ENCODE data around the gene OR3A1. TPM values are rescaled to one million over a fixed set of nuclear protein-coding genes. Genes with fewer than 3 reads are reported as not detected.
"Not testable (repeated sequence)": the region's sequence is repeated elsewhere in the genome, so short reads cannot be mapped to it uniquely, and the experiment has no call there.

Gene OR3A1, protein sequence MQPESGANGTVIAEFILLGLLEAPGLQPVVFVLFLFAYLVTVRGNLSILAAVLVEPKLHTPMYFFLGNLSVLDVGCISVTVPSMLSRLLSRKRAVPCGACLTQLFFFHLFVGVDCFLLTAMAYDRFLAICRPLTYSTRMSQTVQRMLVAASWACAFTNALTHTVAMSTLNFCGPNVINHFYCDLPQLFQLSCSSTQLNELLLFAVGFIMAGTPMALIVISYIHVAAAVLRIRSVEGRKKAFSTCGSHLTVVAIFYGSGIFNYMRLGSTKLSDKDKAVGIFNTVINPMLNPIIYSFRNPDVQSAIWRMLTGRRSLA
- under 1 TPM; 0.20 to 0.23 TPM for total RNA-seq

DNA sequence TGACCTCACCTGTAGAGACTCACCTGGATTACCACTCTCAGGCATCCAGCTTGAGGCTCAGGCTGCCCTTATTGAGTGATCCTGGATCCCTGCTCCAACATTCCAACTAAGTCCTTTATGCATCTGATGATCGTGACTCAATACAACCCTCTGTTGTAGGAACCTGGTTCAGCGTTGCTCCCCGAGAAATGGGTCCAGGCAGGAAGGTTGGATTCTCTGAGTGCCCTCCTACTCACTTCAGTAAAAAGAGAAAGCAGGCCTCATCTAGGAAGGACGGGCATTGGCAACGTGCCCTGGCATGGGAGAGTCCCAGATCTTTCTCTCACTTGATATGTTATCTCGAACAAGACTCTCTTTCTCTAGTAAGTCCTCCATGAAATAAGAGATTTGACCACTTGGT, at the start of gene OR3A1:
TSS of gene OR3A1 (minus strand) at position 101 of the 400 bp plus-strand sequence. CDS start 5,778 bp downstream, outside the sequence.
- Mint-ChIP-seq H3K4me3 (no peak within 1 kb of the TSS), H3K36me3 (no peaks in the 10 kb centered on the region), H3K4me1 (no peaks in the 10 kb centered on the region), H3K9me3 (ENCODE audit: low read depth) (no peaks in the 10 kb centered on the region), H3K27me3 (peaks cover 10% of the 10 kb centered on the region), H3K27ac (no peak within 1 kb of the TSS)
- no peak for ATAC-seq
- CTCF ChIA-PET: no interaction called here
- no peak for DNase-seq

DNA sequence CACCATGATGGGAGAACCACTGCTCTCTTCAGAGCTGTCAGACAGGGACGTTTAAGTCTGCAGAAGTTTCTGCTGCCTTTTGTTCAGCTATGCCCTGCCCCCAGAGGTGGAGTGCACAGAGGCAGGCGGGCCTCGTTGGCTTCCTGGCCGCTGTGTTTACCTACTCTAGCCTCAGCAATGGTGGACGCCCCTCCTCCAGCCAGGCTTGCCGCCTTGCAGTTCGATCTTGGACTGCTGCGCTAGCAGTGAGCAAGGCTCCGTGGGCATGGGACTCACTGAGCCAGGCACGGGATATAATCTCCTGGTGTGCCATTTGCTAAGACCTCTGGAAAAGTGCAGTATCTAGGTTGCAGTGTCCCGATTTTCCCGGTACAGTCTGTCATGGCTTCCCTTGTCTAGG, 44.6 kb upstream of the OR3A1 start:
- H3K4me3 Mint-ChIP-seq; H3K9me3 Mint-ChIP-seq (ENCODE audit: low read depth); DNase-seq; H3K36me3 Mint-ChIP-seq; H3K27ac Mint-ChIP-seq; ATAC-seq; CTCF ChIA-PET; H3K4me1 Mint-ChIP-seq: not testable (repeated sequence)
- H3K27me3 Mint-ChIP-seq: peaks cover 14% of the 10 kb centered on the region

DNA sequence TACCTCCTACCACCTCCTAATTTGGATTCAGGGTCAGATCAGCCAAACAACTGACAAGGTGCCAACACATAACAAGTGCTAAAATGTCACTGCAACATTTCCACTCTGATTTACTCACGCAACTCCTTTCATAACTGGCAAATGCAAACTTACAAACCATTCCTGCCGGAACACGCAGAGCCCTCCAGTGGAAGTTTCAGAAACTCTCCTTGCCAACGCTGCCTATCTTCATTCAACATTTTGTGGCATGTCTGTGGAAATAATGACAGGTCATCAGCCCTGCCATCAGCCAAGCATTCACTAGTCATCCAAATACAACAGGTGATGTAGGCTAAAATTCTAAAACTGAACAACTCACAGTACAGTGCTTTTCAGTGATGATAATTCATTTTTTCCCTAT, 37.7 kb upstream of the OR3A1 start:
- Mint-ChIP-seq H3K9me3 (ENCODE audit: low read depth) (peaks cover 9% of the 10 kb centered on the region), H3K36me3 (peaks cover 1% of the 10 kb centered on the region), H3K27ac (no peak overlapping the region), H3K4me3 (no peak overlapping the region), H3K27me3 (peaks cover 10% of the 10 kb centered on the region), H3K4me1 (no peaks in the 10 kb centered on the region)
- ATAC-seq: no peak
- DNase-seq: no peak
- CTCF ChIA-PET: no interaction called here

DNA sequence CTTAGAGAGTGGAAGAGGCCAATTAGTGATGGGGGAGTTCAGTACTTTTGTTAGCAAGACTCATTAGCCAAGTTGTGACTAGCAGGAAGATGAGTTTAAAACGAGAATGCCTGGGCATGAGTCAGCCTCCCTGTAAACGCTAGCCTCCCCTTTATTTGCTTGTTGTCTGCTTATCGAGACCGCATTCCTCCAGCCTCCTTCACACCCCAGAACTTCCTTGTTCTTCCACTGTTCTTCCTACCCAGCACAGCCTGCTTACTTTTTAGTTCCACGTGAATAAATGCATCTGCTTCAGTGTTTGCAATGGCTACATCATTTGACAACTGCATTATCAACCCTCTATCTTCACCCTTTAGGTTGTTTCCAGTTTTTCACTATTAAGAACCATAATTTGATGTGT, 20.2 kb upstream of the OR3A1 start:
- Mint-ChIP-seq H3K4me3 (no peak overlapping the region), H3K4me1 (no peaks in the 10 kb centered on the region), H3K36me3 (no peaks in the 10 kb centered on the region), H3K27me3 (no peaks in the 10 kb centered on the region), H3K27ac (no peak overlapping the region), H3K9me3 (ENCODE audit: low read depth) (no peaks in the 10 kb centered on the region)
- CTCF ChIA-PET: no interaction called here
- DNase-seq: no peak
- no peak for ATAC-seq

DNA sequence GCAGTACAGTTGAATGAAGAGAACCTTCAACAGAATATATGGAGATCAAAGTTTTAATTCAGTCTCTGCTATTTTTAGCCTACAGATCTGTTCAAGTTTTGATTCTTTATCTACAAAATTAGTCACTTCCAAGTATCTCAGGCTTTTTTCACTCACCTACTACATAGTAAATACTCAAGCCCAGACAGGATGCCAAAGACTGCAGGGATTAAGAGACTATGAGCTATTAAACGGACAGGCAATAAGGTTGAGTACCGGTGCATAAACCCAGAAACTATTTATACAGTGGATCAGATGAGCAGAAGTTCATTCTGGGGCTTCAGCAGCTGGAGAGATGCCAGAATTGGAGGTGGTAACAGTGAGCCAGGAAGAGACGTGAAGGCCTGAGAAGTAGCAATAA, 18.7 kb upstream of the OR3A1 start:
- no peaks in the 10 kb centered on the region for H3K9me3 Mint-ChIP-seq (ENCODE audit: low read depth)
- H3K4me3 Mint-ChIP-seq: no peak overlapping the region
- CTCF ChIA-PET: no interaction called here
- H3K36me3 Mint-ChIP-seq: no peaks in the 10 kb centered on the region
- no peaks in the 10 kb centered on the region for H3K4me1 Mint-ChIP-seq
- no peaks in the 10 kb centered on the region for H3K27me3 Mint-ChIP-seq
- ATAC-seq (no peak), DNase-seq (no peak)
- no peak overlapping the region for H3K27ac Mint-ChIP-seq

DNA sequence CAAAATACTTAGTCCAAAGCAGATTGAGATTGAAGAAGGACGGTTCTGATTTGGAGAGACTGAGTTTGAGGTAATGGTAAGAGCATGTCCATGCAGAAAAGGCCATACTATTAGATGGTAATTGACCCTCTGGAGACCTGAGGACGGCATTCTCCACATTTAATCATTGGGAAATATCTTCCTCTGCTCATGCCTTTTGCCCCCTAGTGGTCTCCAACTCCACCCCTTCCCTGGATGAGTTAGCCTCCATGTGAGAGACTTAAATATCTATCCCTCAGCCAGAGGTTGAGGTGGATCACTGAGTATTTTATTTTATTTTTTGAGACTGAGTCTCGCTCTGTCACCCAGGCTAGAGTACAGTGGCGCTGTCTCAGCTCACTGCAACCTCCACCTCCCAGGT, 10.4 kb upstream of the OR3A1 start:
- CTCF ChIA-PET: no interaction called here

DNA sequence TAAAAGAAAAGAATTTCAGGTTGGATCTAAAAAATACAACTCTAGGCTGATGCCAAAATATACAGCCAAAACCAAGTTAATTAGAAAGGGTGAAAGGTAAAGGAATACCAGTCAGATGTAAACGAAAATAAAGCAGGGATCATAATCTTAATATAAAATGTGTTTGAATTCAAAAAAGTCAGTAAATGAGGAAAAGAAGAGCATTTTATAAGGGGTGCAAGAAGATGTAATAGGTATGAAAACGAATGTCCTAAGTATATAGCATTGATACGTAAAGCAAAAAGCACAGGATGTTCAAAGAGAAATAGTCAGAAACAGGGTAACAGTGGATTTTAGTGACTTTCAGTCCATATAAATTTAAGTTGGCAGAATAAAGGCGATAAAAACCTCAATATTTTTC, 2.5 kb downstream of the OR3A1 start:
- no peak for DNase-seq
- no peak for ATAC-seq
- H3K27me3 Mint-ChIP-seq: peaks cover 12% of the 10 kb centered on the region
- no peaks in the 10 kb centered on the region for H3K9me3 Mint-ChIP-seq (ENCODE audit: low read depth)
- H3K27ac Mint-ChIP-seq: no peak overlapping the region
- H3K4me1 Mint-ChIP-seq: no peaks in the 10 kb centered on the region
- H3K4me3 Mint-ChIP-seq: no peak overlapping the region
- no peaks in the 10 kb centered on the region for H3K36me3 Mint-ChIP-seq
- CTCF ChIA-PET: no interaction called here

More for the DNA sequence above, 10.4 kb upstream of the OR3A1 start:
- Mint-ChIP-seq H3K27ac (no peak overlapping the region), H3K27me3 (no peaks in the 10 kb centered on the region), H3K9me3 (ENCODE audit: low read depth) (no peaks in the 10 kb centered on the region), H3K4me3 (no peak overlapping the region), H3K4me1 (no peaks in the 10 kb centered on the region), H3K36me3 (no peaks in the 10 kb centered on the region)
- ATAC-seq (no peak), DNase-seq (no peak)

DNA sequence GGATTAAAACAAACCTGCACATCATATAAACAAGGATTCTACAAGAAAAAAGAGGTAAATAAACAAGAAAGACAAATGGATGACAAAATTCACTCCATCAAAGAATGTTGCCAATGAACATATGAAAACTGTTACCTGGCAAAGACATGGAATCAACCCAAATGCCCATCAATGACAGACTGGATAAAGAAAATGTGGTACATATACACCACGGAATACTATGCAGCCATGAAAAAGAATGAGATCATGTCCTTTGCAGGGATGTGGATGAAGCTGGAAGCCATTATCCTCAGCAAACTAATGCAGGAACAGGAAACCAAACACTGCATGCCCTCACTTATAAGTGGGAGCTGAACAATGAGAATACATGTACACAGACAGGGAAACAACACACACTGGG, 4.6 kb downstream of the OR3A1 start:
- H3K27me3 Mint-ChIP-seq: peaks cover 12% of the 10 kb centered on the region
- H3K9me3 Mint-ChIP-seq (ENCODE audit: low read depth); H3K4me3 Mint-ChIP-seq; H3K27ac Mint-ChIP-seq; H3K4me1 Mint-ChIP-seq; DNase-seq; ATAC-seq; H3K36me3 Mint-ChIP-seq; CTCF ChIA-PET: not testable (repeated sequence)

DNA sequence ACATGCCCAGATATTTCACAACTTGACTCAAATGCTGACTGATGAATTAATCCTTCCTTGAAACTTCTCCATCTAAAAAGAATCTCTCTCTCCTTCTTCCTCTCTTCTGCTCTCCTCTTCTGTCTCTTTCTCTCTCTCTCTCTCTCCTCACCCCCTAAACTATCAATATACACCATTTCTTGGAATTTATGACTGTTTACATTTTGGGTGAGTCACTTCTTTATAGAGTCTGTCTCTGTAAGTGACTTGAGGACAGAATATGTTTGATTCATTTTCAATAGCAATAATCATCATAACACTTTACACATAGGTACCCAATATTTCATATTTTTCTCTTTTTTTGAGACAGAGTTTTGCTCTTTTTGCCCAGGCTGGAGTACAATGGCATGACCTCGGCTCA, 15.3 kb downstream of the OR3A1 start:
- CTCF ChIA-PET: no interaction called here
- no peak for ATAC-seq
- Mint-ChIP-seq H3K4me3 (no peak overlapping the region), H3K27me3 (no peaks in the 10 kb centered on the region), H3K4me1 (no peaks in the 10 kb centered on the region), H3K36me3 (no peaks in the 10 kb centered on the region), H3K27ac (no peak overlapping the region), H3K9me3 (ENCODE audit: low read depth) (no peaks in the 10 kb centered on the region)
- no peak for DNase-seq

DNA sequence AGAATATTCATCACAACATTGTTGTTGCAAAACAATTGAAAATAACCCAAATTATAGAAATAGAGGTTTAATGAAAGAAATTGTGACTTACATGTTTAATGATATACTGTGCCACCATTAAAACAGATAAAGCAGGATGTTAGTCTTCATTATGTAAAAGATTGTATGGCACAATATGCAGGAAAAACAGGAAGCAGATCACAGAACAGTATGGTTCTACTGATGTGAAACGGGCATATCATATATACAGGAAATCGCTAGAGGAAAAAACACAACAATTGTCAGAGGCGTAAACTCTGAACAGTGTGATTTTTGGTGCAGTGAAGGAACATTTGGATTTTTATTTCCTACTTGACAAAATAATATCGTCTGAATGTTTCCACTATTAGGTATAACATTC, 22.0 kb downstream of the OR3A1 start:
- ATAC-seq: no peak
- H3K36me3 Mint-ChIP-seq: no peaks in the 10 kb centered on the region
- DNase-seq: no peak
- peaks cover 3% of the 10 kb centered on the region for H3K9me3 Mint-ChIP-seq (ENCODE audit: low read depth)
- CTCF ChIA-PET: no interaction called here
- H3K27me3 Mint-ChIP-seq: no peaks in the 10 kb centered on the region
- H3K27ac Mint-ChIP-seq: no peak overlapping the region
- H3K4me1 Mint-ChIP-seq: no peaks in the 10 kb centered on the region
- no peak overlapping the region for H3K4me3 Mint-ChIP-seq

DNA sequence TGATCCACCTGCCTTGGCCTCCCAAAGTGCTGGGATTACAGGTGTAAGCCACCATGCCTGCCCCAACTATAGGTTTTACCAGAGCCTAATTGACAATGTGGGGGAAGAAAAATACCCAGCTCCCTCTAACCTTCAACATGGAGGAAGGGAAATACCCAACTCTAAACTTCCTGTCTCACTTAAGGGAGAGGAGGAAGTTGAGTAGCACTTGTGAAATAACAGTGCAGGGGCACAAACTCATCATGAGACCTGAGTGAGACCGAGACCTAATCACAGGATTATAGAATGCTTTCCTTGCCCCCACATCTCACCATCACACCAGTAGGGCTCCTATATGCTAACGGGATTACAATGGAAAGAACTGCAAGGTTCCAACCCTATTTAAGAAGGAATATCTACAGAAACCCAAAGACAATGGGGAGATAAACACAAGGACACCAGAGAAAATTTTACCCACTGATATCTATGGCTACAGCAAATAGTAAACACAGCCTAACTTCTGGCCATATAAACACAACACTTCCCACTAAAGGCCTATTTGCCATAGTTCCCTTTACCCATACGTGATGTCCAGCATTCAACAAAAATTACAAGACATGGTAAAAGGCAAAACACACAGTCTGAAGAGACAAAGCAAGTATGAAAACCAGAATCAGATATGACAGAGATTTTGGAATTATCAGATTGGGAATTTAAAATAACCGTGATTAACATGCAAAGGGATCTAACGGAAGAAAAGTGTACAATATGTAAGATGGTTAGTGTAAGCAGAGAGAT, 26.9 kb downstream of the OR3A1 start:
- no peaks in the 10 kb centered on the region for H3K4me1 Mint-ChIP-seq
- no peaks in the 10 kb centered on the region for H3K27me3 Mint-ChIP-seq
- no peak overlapping the region for H3K4me3 Mint-ChIP-seq
- H3K9me3 Mint-ChIP-seq (ENCODE audit: low read depth): peaks cover 3% of the 10 kb centered on the region
- CTCF ChIA-PET: no interaction called here
- no peak overlapping the region for H3K27ac Mint-ChIP-seq
- ATAC-seq (no peak), DNase-seq (no peak)
- H3K36me3 Mint-ChIP-seq: no peaks in the 10 kb centered on the region

DNA sequence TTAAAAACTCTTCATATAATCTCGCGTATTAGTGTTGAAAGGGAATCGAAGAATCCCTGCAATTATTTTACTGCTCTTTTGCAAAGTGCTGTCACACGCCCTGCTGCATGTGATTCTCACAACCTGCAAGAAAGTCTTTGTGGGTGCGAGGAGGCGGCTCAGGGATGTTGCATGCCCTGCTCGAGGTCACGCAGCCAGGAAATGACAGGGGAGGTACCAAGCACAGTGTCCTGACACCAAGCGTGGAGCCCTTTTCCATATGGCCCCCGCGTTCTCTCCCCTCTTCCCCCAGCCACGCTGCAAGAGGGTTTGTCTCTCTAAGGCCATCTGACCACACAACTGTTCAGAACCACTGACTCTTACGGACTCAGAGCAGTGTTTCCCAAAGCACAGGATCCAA, 37.6 kb downstream of the OR3A1 start:
- no peak overlapping the region for H3K27ac Mint-ChIP-seq

DNA sequence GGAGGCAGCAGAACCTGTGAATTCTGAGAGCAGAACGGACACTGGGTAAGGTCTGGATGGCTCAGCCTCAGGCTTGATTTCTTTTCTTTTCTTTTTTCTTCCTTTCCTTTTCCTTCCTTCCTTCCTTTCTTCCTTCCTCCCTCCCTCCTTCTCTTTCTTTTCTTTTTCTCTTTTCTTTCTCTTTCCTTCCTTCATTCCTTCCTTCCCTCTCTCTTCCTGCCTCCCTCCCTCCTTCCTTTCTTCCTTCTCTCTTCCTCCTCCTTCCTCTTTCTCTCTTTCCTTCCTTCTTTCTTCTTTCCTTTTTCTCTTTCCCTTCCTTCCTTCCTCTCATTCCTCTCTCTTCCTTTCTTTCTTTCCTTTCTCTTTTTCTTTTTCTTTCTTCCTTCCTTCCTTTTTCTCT, 38.0 kb downstream of the OR3A1 start:
- H3K4me1 Mint-ChIP-seq: no peaks in the 10 kb centered on the region
- no peak overlapping the region for H3K27ac Mint-ChIP-seq
- H3K27me3 Mint-ChIP-seq: no peaks in the 10 kb centered on the region
- H3K4me3 Mint-ChIP-seq: no peak overlapping the region
- ATAC-seq: no peak
- CTCF ChIA-PET: no interaction called here
- H3K9me3 Mint-ChIP-seq (ENCODE audit: low read depth): no peaks in the 10 kb centered on the region
- no peaks in the 10 kb centered on the region for H3K36me3 Mint-ChIP-seq
- DNase-seq: no peak

More for the DNA sequence above, 37.6 kb downstream of the OR3A1 start:
- Mint-ChIP-seq H3K4me3 (no peak overlapping the region), H3K36me3 (no peaks in the 10 kb centered on the region), H3K9me3 (ENCODE audit: low read depth) (no peaks in the 10 kb centered on the region), H3K4me1 (no peaks in the 10 kb centered on the region), H3K27me3 (no peaks in the 10 kb centered on the region)
- CTCF ChIA-PET: no interaction called here
- DNase-seq (no peak), ATAC-seq (no peak)

DNA sequence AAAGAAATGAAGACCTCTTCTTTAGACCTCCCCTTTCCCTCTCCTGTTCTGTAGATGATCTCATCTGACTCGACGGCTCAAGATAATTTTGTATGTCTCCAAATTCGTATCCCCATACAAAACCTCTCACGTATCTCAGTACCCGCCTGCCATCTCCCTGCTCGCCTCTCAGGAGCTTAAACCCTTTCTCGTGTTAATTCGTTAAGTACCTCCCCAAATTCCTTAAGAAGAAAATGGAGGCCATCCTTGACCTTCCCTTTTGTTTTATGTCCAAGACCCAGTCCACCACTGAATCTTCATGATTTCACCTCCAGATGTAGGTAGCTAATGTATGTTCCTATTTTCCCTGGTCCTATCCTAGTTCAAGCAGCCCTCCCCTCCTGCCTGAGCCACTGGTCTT, 41.6 kb downstream of the OR3A1 start:
- Mint-ChIP-seq H3K9me3 (ENCODE audit: low read depth) (no peaks in the 10 kb centered on the region), H3K27ac (no peak overlapping the region), H3K4me1 (no peaks in the 10 kb centered on the region), H3K36me3 (no peaks in the 10 kb centered on the region), H3K27me3 (no peaks in the 10 kb centered on the region), H3K4me3 (no peak overlapping the region)
- no peak for ATAC-seq
- no peak for DNase-seq
- CTCF ChIA-PET: no interaction called here
